CD4-positive, alpha-beta T cell treated with Interleukin-6 for 4 hours (primary cell): ENCODE results near the gene FHOD3.
"Not testable (repeated sequence)": the region's sequence is repeated elsewhere in the genome, so short reads cannot be mapped to it uniquely, and the experiment has no call there.

Experiments
- DNase-seq: peaks from one replicate; pipeline ENCODE4 v3.0.0-alpha.2; 2020; ENCODE audit warnings: mixed read lengths

Gene FHOD3

GRCh38 chr18:36721351-36721750 is 423.8 kb downstream of the FHOD3 start:
- DNase-seq: not testable (repeated sequence)

GRCh38 chr18:36724169-36724568 is 426.7 kb downstream of the FHOD3 start:
- no peak for DNase-seq

- no peak for DNase-seq
Observed at GRCh38 chr18:36724591-36725001, 427.1 kb downstream of the FHOD3 start.

GRCh38 chr18:36728345-36728744 is 430.8 kb downstream of the FHOD3 start:
- DNase-seq: no peak

- no peak for DNase-seq
Observed at GRCh38 chr18:36729197-36729596, 431.7 kb downstream of the FHOD3 start.

- DNase-seq: no peak
Observed at GRCh38 chr18:36732264-36732663, 434.8 kb downstream of the FHOD3 start.

GRCh38 chr18:36733150-36733549 is 435.6 kb downstream of the FHOD3 start:
- no peak for DNase-seq

GRCh38 chr18:36734596-36734995 is 437.1 kb downstream of the FHOD3 start:
- DNase-seq: no peak

GRCh38 chr18:36735130-36735529 is 437.6 kb downstream of the FHOD3 start:
- no peak for DNase-seq

- DNase-seq: no peak
Observed at GRCh38 chr18:36736094-36736493, 438.6 kb downstream of the FHOD3 start.

GRCh38 chr18:36737316-36737715 is 439.8 kb downstream of the FHOD3 start:
- no peak for DNase-seq

- no peak for DNase-seq
Observed at GRCh38 chr18:36744261-36744876, 446.9 kb downstream of the FHOD3 start.

GRCh38 chr18:36745219-36745975 is 447.9 kb downstream of the FHOD3 start:
- DNase-seq: no peak

GRCh38 chr18:36752929-36753865 is 455.7 kb downstream of the FHOD3 start:
- no peak for DNase-seq

GRCh38 chr18:36756242-36756641 is 458.7 kb downstream of the FHOD3 start:
- DNase-seq: no peak

- DNase-seq: no peak
Observed at GRCh38 chr18:36757081-36757480, 459.6 kb downstream of the FHOD3 start.

GRCh38 chr18:36757991-36758390 is 460.5 kb downstream of the FHOD3 start:
- no peak for DNase-seq

GRCh38 chr18:36758623-36759022 is 461.1 kb downstream of the FHOD3 start:
- no peak for DNase-seq

- DNase-seq: no peak
Observed at GRCh38 chr18:36759167-36759776, 461.8 kb downstream of the FHOD3 start.

- DNase-seq: no peak
Observed at GRCh38 chr18:36760598-36760997, 463.1 kb downstream of the FHOD3 start.

GRCh38 chr18:36761186-36761698 is 463.7 kb downstream of the FHOD3 start:
- no peak for DNase-seq

- no peak for DNase-seq
Observed at GRCh38 chr18:36762074-36762473, 464.6 kb downstream of the FHOD3 start.

- not testable (repeated sequence) for DNase-seq
Observed at GRCh38 chr18:36762965-36763364, 465.5 kb downstream of the FHOD3 start.
